ENCODE measurements around the gene KCNA2.

Gene KCNA2

DNA sequence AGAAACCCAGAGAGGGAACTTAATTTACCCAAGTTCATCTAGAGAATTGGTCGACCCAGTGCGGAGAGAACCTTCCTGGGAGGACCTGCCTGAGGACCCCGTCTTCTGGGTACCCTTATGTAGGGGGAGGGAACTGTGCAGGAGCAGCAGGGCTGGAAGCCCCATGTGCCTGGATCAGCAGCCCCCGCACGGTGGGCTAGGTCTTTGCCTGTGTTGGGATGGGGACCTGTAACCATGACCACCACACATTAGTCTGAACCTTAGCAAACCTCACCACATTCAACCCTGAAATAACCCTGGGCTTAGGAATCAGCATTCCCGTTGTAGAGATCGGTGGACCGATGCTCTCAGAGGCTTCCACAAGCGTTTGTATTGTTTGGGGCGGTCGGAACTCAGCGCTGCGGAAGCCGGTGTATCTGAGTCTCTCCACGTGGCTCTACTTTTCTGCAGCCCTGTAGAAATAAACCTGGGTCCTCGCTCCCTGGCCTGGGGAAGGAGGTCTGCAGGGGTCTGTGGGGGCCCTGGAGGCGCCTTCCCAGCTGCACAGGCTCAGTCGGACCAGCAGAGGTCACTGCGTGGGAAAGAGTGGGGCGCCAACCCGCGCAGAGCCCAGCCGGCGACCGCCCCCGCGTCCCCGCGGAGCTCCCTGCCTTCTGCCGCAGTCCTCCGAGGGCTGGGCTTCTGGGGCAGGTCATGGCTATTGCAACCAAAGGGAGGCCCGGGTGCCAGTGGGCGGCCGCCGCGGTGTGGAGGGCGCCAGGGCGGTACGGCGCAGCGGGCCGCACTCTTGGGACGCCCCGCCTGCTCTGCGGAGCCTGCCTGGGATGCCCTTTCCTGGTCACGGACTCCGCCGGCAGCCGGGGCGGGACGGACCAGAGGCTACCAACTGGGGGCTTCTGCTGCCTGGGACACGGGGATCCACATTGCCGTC lies 51.0 kb downstream of the KCNA2 start:
- CTCF ChIA-PET = interaction anchor here (0.5 to 2.2 kb wide), 25 partner anchors 8 to 819 kb away, joined by 3 to 11 read pairs (median 5); partner anchors contain the start of gene KCNA2
- H3K4me1 ChIP-seq (ENCODE audit: control insufficient read depth, insufficient read depth, low read length) = no peaks in the 10 kb centered on the region
- H3K4me3 ChIP-seq (ENCODE audit: low read depth, low read length) = 0 out of 2 replicates have a peak overlapping the region, but pooled peaks have one; percentile 4
- POLR2A ChIA-PET = interaction anchor here (1.0 kb wide), 1 partner anchor 51 kb away, joined by 4 read pairs; the partner anchor contains the start of gene KCNA2
- no peaks in the 10 kb centered on the region for H3K9me3 ChIP-seq (ENCODE audit: control insufficient read depth, insufficient read depth, low read depth, low read length)
- peak; percentile 69 for TF ChIP-seq CTCF (tag by site-specific recombination; IDR thresholded peaks at IDR 0.05)
- no peak for TF ChIP-seq ZNF354C (tag by site-specific recombination; IDR thresholded peaks at IDR 0.05; ENCODE audit: borderline replicate concordance, low read depth)
- TF ChIP-seq ZIC2 (tag by site-specific recombination; IDR thresholded peaks at IDR 0.05) = peak; percentile 78
- no peak for TF ChIP-seq MEIS1 (CRISPR knock-in tag; IDR thresholded peaks at IDR 0.05; ENCODE audit: borderline replicate concordance)
- TF ChIP-seq GLIS2 (tag by site-specific recombination; IDR thresholded peaks at IDR 0.05) = peak; percentile 26; the same call in 1 of the 2 replicates
- TF ChIP-seq, protein P1, sequence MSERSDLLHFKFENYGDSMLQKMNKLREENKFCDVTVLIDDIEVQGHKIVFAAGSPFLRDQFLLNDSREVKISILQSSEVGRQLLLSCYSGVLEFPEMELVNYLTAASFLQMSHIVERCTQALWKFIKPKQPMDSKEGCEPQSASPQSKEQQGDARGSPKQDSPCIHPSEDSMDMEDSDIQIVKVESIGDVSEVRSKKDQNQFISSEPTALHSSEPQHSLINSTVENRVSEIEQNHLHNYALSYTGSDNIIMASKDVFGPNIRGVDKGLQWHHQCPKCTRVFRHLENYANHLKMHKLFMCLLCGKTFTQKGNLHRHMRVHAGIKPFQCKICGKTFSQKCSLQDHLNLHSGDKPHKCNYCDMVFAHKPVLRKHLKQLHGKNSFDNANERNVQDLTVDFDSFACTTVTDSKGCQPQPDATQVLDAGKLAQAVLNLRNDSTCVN (tag by site-specific recombination; optimal IDR thresholded peaks at IDR 0.05) = peak; percentile 63
- TF ChIP-seq SP2 (tag by site-specific recombination; IDR thresholded peaks at IDR 0.05) = peak; percentile 62
- no peak for TF ChIP-seq ZNF561 (tag by site-specific recombination; IDR thresholded peaks at IDR 0.05; ENCODE audit: borderline replicate concordance)
- TF ChIP-seq ZFHX2 (tag by site-specific recombination; conservative IDR thresholded peaks at IDR 0.05) = peak; percentile 93
- TF ChIP-seq, protein P2, sequence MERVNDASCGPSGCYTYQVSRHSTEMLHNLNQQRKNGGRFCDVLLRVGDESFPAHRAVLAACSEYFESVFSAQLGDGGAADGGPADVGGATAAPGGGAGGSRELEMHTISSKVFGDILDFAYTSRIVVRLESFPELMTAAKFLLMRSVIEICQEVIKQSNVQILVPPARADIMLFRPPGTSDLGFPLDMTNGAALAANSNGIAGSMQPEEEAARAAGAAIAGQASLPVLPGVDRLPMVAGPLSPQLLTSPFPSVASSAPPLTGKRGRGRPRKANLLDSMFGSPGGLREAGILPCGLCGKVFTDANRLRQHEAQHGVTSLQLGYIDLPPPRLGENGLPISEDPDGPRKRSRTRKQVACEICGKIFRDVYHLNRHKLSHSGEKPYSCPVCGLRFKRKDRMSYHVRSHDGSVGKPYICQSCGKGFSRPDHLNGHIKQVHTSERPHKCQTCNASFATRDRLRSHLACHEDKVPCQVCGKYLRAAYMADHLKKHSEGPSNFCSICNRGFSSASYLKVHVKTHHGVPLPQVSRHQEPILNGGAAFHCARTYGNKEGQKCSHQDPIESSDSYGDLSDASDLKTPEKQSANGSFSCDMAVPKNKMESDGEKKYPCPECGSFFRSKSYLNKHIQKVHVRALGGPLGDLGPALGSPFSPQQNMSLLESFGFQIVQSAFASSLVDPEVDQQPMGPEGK (tag by site-specific recombination; IDR thresholded peaks at IDR 0.05) = peak; percentile 62
- TF ChIP-seq, protein P3, sequence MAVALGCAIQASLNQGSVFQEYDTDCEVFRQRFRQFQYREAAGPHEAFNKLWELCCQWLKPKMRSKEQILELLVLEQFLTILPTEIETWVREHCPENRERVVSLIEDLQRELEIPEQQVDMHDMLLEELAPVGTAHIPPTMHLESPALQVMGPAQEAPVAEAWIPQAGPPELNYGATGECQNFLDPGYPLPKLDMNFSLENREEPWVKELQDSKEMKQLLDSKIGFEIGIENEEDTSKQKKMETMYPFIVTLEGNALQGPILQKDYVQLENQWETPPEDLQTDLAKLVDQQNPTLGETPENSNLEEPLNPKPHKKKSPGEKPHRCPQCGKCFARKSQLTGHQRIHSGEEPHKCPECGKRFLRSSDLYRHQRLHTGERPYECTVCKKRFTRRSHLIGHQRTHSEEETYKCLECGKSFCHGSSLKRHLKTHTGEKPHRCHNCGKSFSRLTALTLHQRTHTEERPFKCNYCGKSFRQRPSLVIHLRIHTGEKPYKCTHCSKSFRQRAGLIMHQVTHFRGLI (tag by site-specific recombination; IDR thresholded peaks at IDR 0.05) = peak; percentile 89
- TF ChIP-seq, protein P4, sequence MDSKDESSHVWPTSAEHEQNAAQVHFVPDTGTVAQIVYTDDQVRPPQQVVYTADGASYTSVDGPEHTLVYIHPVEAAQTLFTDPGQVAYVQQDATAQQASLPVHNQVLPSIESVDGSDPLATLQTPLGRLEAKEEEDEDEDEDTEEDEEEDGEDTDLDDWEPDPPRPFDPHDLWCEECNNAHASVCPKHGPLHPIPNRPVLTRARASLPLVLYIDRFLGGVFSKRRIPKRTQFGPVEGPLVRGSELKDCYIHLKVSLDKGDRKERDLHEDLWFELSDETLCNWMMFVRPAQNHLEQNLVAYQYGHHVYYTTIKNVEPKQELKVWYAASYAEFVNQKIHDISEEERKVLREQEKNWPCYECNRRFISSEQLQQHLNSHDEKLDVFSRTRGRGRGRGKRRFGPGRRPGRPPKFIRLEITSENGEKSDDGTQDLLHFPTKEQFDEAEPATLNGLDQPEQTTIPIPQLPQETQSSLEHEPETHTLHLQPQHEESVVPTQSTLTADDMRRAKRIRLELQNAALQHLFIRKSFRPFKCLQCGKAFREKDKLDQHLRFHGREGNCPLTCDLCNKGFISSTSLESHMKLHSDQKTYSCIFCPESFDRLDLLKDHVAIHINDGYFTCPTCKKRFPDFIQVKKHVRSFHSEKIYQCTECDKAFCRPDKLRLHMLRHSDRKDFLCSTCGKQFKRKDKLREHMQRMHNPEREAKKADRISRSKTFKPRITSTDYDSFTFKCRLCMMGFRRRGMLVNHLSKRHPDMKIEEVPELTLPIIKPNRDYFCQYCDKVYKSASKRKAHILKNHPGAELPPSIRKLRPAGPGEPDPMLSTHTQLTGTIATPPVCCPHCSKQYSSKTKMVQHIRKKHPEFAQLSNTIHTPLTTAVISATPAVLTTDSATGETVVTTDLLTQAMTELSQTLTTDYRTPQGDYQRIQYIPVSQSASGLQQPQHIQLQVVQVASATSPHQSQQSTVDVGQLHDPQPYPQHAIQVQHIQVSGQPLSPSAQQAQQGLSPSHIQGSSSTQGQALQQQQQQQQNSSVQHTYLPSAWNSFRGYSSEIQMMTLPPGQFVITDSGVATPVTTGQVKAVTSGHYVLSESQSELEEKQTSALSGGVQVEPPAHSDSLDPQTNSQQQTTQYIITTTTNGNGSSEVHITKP (tag by site-specific recombination; IDR thresholded peaks at IDR 0.05) = 0 out of 2 replicates have a peak, but pooled peaks have one; percentile 8
- peak; percentile 91 for TF ChIP-seq ZBTB20 (tag by site-specific recombination; IDR thresholded peaks at IDR 0.05)
- TF ChIP-seq SP3 (tag by site-specific recombination; IDR thresholded peaks at IDR 0.05) = peak; percentile 45
- no peak for TF ChIP-seq ZNF670 (tag by site-specific recombination; IDR thresholded peaks at IDR 0.05; ENCODE audit: low read depth)
- peak; percentile 79 for TF ChIP-seq EGR2 (tag by site-specific recombination; IDR thresholded peaks at IDR 0.05; ENCODE audit: low read depth)
- peak; percentile 80; the same call in 1 of the 2 replicates for TF ChIP-seq ZNF600 (tag by site-specific recombination; IDR thresholded peaks at IDR 0.05)
- TF ChIP-seq ZBTB8A (tag by site-specific recombination; IDR thresholded peaks at IDR 0.05) = peak; percentile 87
- peak; percentile 93 for TF ChIP-seq ZNF335 (tag by site-specific recombination; conservative IDR thresholded peaks at IDR 0.05)
- no peak for TF ChIP-seq KLF7 (tag by site-specific recombination; IDR thresholded peaks at IDR 0.05; ENCODE audit: borderline replicate concordance)
- no peaks in the 10 kb centered on the region for H3K36me3 ChIP-seq (ENCODE audit: control insufficient read depth in 2 of 2, insufficient read depth in 1 of 2, low read length in 2 of 2)
- no peak overlapping the region for H3K27ac ChIP-seq (ENCODE audit: extremely low read depth, low read depth, low read length)
